ENCODE results near the gene ARPC5. TPM values are rescaled to one million over a fixed set of nuclear protein-coding genes. Genes with fewer than 3 reads are reported as not detected.

ARPC5 gene
- total and polyA plus RNA-seq, 2 of the 8 experiments (the other 6 are each of a cell fraction or from before 2014, with no cell fraction given), result 24.0 to 60.8 TPM

- Histone ChIP-seq H3K18ac (ENCODE audit: extremely low read depth, low read length) (no peak overlapping the region), H3K23me2 (ENCODE audit: low read depth, low read length) (no peaks in the 10 kb centered on the region), H2BK15ac (ENCODE audit: low read length) (no peak overlapping the region), H3K4me3 (ENCODE audit: extremely low read depth in 1 of 4, insufficient read depth in 2 of 4, low read depth in 3 of 4, low read length in 4 of 4) (no peak overlapping the region), H3K36me3 (ENCODE audit: control insufficient read depth in 2 of 4, insufficient read depth in 4 of 4, low read length in 3 of 4) (no peaks in the 10 kb centered on the region), H4K8ac (ENCODE audit: extremely low read depth, insufficient read depth, low read length) (no peak overlapping the region), H2AFZ (ENCODE audit: low read length) (no peak overlapping the region), H3K4me1 (replicated peaks in 1 of 4; ENCODE audit: control insufficient read depth in 3 of 4, insufficient read depth in 4 of 4, low read length in 3 of 4) (0 out of 7 replicates have a peak, but pooled peaks cover 0 to 2% (median 0%) of the 10 kb centered on the region in 4 experiments), H2BK120ac (replicated peaks; ENCODE audit: low read depth, low read length) (no peak overlapping the region), H4K20me1 (replicated peaks in 1 of 2; ENCODE audit: control insufficient read depth in 1 of 2, insufficient read depth in 2 of 2, low read length in 2 of 2) (no peaks in the 10 kb centered on the region), H3K27ac (ENCODE audit: low read depth, low read length) (no peak overlapping the region), H3K56ac (replicated peaks; ENCODE audit: insufficient read length, low read depth, low read length) (no peak overlapping the region), H3K79me1 (ENCODE audit: low read depth, low read length) (no peaks in the 10 kb centered on the region), H4K91ac (replicated peaks; ENCODE audit: insufficient read length, low read length) (no peak overlapping the region), H3K9ac (replicated peaks in 1 of 4; ENCODE audit: extremely low read depth in 1 of 4, low read depth in 3 of 4, low read length in 3 of 4) (no peak overlapping the region), H3K9me3 (ENCODE audit: insufficient read depth in 2 of 2, low read depth in 1 of 2, low read length in 1 of 2) (0 out of 4 replicates have a peak, but pooled peaks cover 3 to 5% of the 10 kb centered on the region in 2 experiments), H2BK20ac (ENCODE audit: low read length) (no peak overlapping the region), H3K4ac (replicated peaks; ENCODE audit: insufficient read length, low read depth, low read length) (no peak overlapping the region), H3K4me2 (ENCODE audit: insufficient read depth in 1 of 2, low read depth in 2 of 2, low read length in 2 of 2) (no peak overlapping the region), H3K14ac (ENCODE audit: insufficient read length) (no peak overlapping the region), H2BK12ac (ENCODE audit: low read depth, low read length) (no peak overlapping the region), H2BK5ac (ENCODE audit: low read depth, low read length) (no peak overlapping the region), H4K5ac (ENCODE audit: insufficient read length, low read depth, low read length) (no peak overlapping the region), H2AK5ac (ENCODE audit: low read depth, low read length) (no peak overlapping the region), H3K23ac (ENCODE audit: insufficient read length) (no peak overlapping the region), H3K27me3 (replicated peaks in 1 of 4; ENCODE audit: control insufficient read depth in 3 of 4, extremely low read depth in 1 of 4, insufficient read depth in 3 of 4, low read length in 3 of 4) (no peaks in the 10 kb centered on the region), H3K79me2 (ENCODE audit: control insufficient read depth in 1 of 2, insufficient read depth in 2 of 2, low read length in 2 of 2) (no peaks in the 10 kb centered on the region)
- WGBS, 2 experiments (ENCODE audit: extremely low coverage in 1 of 2, insufficient coverage in 1 of 2, insufficient read length in 1 of 2, insufficient replicate concordance in 2 of 2, low coverage in 1 of 2, low lambda C conversion rate in 2 of 2, missing lambda C conversion rate in 1 of 2), result 82% methylated on average over 2 of the region's 2 CpGs; no CpG with 5 or more reads in 1 of the 2 experiments
- DNase-seq (ENCODE audit: low read depth in 1 of 2, low spot score in 2 of 2) (no peak), FAIRE-seq (no peak)
- POLR2A ChIA-PET (ENCODE audit: partially characterized antibody), result no interaction called here
- TF ChIP-seq CREB1 (IDR thresholded peaks at IDR 0.05) (no peak), CTCF (IDR thresholded peaks at IDR 0.05; ENCODE audit: control extremely low read depth in 1 of 3, insufficient read depth in 1 of 3, low read depth in 1 of 3, low read length in 3 of 3) (no peak), CHD1 (IDR thresholded peaks at IDR 0.05; ENCODE audit: low read depth, low read length) (no peak)
- CTCF ChIA-PET (ENCODE audit: partially characterized antibody), result interaction anchor here (0.6 to 4.9 kb wide), 5 partner anchors 11 to 242 kb away, joined by 3 to 43 read pairs (median 7); no protein-coding TSS in a partner anchor
These were observed 38.2 kb upstream of the ARPC5 start for GRCh38 chr1:183673605-183674323.
